Smooth muscle cell (in vitro differentiated cells): ENCODE data around the gene ZFP36L2. TPM values are rescaled to one million over a fixed set of nuclear protein-coding genes. Genes with fewer than 3 reads are reported as not detected.

Experiments
- DNase-seq: peaks from one replicate; lab custom pipeline; 2025; ENCODE audit not compliant: unreplicated experiment; lab: John Stamatoyannopoulos, UW
- H2AFZ ChIP-seq: fragments of 200-600 bp; sonication (generic); 2 replicates; pipeline ENCODE4 v1.6.0; 2016; ENCODE audit warnings: antibody characterized with exemption, low read depth, mild to moderate bottlenecking
- H3F3A ChIP-seq: fragments of 200-600 bp; sonication (generic); 2 replicates; pipeline ENCODE4 v1.6.0; 2017; ENCODE audit warnings: antibody characterized with exemption, low read depth
- H3K27ac ChIP-seq: fragments of 200-600 bp; sonication (generic); 2 replicates; pipeline ENCODE4 v1.5.1; 2016; ENCODE audit warnings: low read depth, mild to moderate bottlenecking
- H3K27me3 ChIP-seq: fragments of 200-600 bp; sonication (generic); 2 replicates; pipeline ENCODE4 v1.6.1; 2016; ENCODE audit warnings: low read depth, mild to moderate bottlenecking
- H3K36me3 ChIP-seq: fragments of 200-600 bp; sonication (generic); 2 replicates; pipeline ENCODE4 v1.5.1; 2016; ENCODE audit warnings: low read depth
- H3K4me1 ChIP-seq: fragments of 200-600 bp; sonication (generic); 2 replicates; pipeline ENCODE4 v1.5.1; 2016; ENCODE audit warnings: low read depth
- H3K4me2 ChIP-seq: fragments of 200-600 bp; sonication (generic); 2 replicates; pipeline ENCODE4 v1.6.0; 2016; ENCODE audit warnings: mild to moderate bottlenecking
- H3K4me3 ChIP-seq: fragments of 200-600 bp; sonication (generic); 2 replicates; pipeline ENCODE4 v1.5.1; 2016; ENCODE audit warnings: mild to moderate bottlenecking
- H3K79me2 ChIP-seq: fragments of 200-600 bp; sonication (generic); 2 replicates; pipeline ENCODE4 v1.6.0; 2016; ENCODE audit warnings: low read depth, mild to moderate bottlenecking
- H3K9ac ChIP-seq: fragments of 200-600 bp; sonication (generic); 2 replicates; pipeline ENCODE4 v1.6.0; 2016; ENCODE audit warnings: low read depth
- H3K9me3 ChIP-seq: fragments of 200-600 bp; sonication (generic); replicated peaks from 2 replicates; pipeline ENCODE4 v1.5.1; 2016; ENCODE audit warnings: low read depth
- H4K20me1 ChIP-seq: fragments of 200-600 bp; sonication (generic); 2 replicates; pipeline ENCODE4 v1.6.0; 2016; ENCODE audit warnings: low read depth
- CTCF ChIP-seq: fragments of 200-600 bp; sonication (generic); IDR thresholded peaks from 2 replicates; pipeline ENCODE4 v1.5.1; 2017; ENCODE audit warnings: borderline replicate concordance, mild to moderate bottlenecking, antibody characterized with exemption; ENCODE audit not compliant: insufficient read depth, poor library complexity, severe bottlenecking
- WGBS: methylation state at CpG from one replicate; pipeline ENCODE4 v1.1.7; 2016; ENCODE audit warnings: low lambda C conversion rate; 5-methylcytosine and 5-hydroxymethylcytosine counted together
- polyA plus RNA-seq: library from polyadenylated mRNA; unstranded; fragments of >200 nt; fragmentation: Nextera tagmentation; extraction: Ambion mirVana; gene quantifications from 2 replicates; pipeline ENCODE4 v1.2.1, GENCODE V29; 2016
- total RNA-seq: library from RNA; depleted of rRNA; stranded (reverse); fragments of >200 nt; gene quantifications from 2 replicates; pipeline ENCODE4 v1.2.3, GENCODE V29; 2014

ZFP36L2 gene
- total and polyA plus RNA-seq, 2 experiments from 2014 or later = 7.1 to 25.8 TPM

GRCh38 chr2:43225093-43225787, 1.2 kb downstream of the ZFP36L2 start:
- TF ChIP-seq CTCF = no peak
- Histone ChIP-seq H3K4me1 (peaks cover 45% of the 10 kb centered on the region), H3K27me3 (no peaks in the 10 kb centered on the region), H3K4me2 (peak overlapping the region; percentile 97), H3K79me2 (peaks cover 36% of the 10 kb centered on the region), H3K4me3 (peak overlapping the region; percentile 89), H3K36me3 (no peaks in the 10 kb centered on the region), H3K9ac (peak overlapping the region; percentile 94), H4K20me1 (peaks cover 25% of the 10 kb centered on the region), H3F3A (peaks cover 32% of the 10 kb centered on the region), H2AFZ (no peak overlapping the region), H3K9me3 (no peaks in the 10 kb centered on the region), H3K27ac (peak overlapping the region; percentile 96)
- DNase-seq = no peak
- 5% methylated on average over 73 of the region's 74 CpGs for WGBS

DNA sequence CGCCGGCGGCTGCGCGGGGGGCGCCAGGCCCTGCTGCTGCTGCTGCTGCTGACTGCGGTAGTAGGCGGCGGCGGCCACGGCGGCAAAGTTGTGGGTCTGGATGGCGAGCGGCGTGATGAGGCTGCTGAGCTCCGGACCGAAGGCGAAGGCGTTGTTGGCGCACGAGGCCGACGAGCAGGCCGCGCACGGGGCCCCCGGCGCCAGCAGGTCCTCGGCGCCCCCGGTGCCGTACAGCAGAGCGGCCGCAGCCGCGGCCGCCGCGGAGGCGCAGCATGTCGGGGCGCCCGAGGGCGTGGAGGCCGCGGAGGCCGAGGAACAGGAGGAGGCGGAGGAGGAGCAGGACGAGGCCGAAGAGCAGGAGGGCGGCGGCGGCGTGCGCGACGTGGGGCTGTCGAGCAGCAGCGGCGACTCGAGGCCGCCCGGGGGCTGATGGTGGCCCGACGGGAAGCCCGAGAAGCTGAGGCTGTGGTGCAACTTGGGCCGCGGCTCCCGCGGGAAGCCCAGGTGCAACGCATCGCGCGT, 1.8 kb downstream of the ZFP36L2 start:
- Histone ChIP-seq H3K9me3 (no peaks in the 10 kb centered on the region), H3K4me3 (peak overlapping the region; percentile 89), H3K9ac (no peak overlapping the region), H4K20me1 (peaks cover 25% of the 10 kb centered on the region), H3K4me1 (peaks cover 51% of the 10 kb centered on the region), H3K79me2 (peaks cover 36% of the 10 kb centered on the region), H3F3A (peaks cover 33% of the 10 kb centered on the region), H3K36me3 (no peaks in the 10 kb centered on the region), H3K27ac (peak overlapping the region; percentile 90), H3K27me3 (no peaks in the 10 kb centered on the region), H2AFZ (no peak overlapping the region), H3K4me2 (peak overlapping the region; percentile 97)
- no peak for DNase-seq
- no peak for TF ChIP-seq CTCF
- WGBS = 4% methylated on average over 52 of the region's 74 CpGs

DNA sequence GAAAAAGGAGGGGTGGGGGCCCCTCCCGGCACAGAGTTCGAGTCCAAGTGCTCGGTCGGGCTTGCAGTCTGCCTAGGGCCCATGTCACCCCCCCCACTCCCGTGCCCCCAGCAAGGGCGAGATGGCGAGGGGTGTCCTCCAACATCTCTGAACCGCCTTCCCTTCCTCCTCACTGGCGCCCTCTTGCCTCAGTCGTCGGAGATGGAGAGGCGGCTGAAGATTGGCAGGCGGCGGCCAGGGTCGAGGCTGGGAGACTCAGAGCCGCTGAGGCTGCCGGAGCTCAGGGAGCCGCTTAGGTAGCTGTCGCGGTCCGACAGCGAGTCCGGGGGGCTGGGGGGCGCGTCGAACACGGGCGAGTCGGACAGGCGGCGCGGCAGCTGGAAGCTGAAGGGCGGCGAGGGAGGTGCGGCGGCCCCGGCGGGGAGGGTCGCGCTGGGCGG, 2.3 kb downstream of the ZFP36L2 start:
- Histone ChIP-seq H3K36me3 (no peaks in the 10 kb centered on the region), H3F3A (peaks cover 33% of the 10 kb centered on the region), H3K4me1 (peaks cover 53% of the 10 kb centered on the region), H3K4me2 (peak overlapping the region; percentile 97), H3K9me3 (no peaks in the 10 kb centered on the region), H3K27me3 (no peaks in the 10 kb centered on the region), H3K9ac (no peak overlapping the region), H3K27ac (peak overlapping the region; percentile 90), H3K4me3 (peak overlapping the region; percentile 89), H4K20me1 (peaks cover 25% of the 10 kb centered on the region), H3K79me2 (peaks cover 36% of the 10 kb centered on the region), H2AFZ (no peak overlapping the region)
- peak; percentile 32 for DNase-seq
- TF ChIP-seq CTCF = peak; percentile 43
- 1% methylated on average over 40 of the region's 41 CpGs for WGBS
